GM21723 (cell line): ENCODE data around the gene BFAR.
"Not testable (repeated sequence)": the region's sequence is repeated elsewhere in the genome, so short reads cannot be mapped to it uniquely, and the experiment has no call there.

Experiments used
- ATAC-seq: cut with Tn5 transposase; IDR thresholded peaks from one replicate; pipeline ENCODE4 v1.9.1; 2021; ENCODE audit warnings: mild to moderate bottlenecking, moderate library complexity; ENCODE audit not compliant: unreplicated experiment

The BFAR gene, protein sequence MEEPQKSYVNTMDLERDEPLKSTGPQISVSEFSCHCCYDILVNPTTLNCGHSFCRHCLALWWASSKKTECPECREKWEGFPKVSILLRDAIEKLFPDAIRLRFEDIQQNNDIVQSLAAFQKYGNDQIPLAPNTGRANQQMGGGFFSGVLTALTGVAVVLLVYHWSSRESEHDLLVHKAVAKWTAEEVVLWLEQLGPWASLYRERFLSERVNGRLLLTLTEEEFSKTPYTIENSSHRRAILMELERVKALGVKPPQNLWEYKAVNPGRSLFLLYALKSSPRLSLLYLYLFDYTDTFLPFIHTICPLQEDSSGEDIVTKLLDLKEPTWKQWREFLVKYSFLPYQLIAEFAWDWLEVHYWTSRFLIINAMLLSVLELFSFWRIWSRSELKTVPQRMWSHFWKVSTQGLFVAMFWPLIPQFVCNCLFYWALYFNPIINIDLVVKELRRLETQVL

DNA sequence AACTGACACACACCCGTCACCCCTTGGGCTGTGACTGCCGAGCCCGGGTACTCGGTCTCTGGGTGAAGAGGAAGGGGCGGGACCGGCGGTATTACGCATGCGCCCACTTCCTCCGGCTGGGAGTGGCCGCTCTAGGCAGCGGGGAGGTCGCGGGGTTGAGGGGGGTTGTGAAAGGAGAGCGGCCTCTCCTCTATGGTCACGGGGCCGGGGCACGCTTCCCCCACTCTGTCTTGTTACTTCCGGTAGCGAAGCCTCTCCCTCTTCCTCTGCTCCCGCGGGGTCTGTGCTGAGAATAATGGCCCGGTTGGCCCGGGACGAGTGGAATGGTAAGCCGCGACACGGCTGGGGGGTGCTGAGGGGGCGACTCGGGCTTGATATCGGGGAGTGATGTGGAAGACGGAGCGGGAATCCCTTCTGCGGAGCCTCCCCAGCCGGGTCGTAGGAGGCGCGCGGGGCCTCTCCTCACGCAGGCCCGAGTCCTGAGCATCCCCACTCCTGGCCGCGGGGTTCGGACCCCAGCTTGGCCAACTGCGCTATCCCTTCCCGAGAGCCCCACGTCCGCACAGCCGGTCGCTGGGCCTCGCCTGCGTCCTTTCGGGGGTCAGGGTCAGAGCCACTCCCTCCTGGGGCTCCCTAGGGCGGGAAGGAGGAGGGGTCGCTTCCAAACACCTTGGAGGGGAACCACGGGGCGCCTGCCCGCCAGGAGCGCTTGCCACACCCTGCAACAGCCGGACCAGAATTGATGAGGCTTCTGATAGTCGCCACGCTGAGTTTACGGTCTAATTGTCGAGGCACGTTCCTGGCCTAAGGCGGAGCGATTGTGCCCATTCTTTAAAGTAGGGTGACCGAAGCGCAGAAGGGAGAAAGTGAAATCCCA lies at the start of gene BFAR:
BFAR (plus strand) TSS at position 259 of the 877 bp plus-strand sequence. CDS start 11,396 bp downstream, outside the sequence.
- ATAC-seq = peak; percentile 77

GRCh38 chr16:14585287-14585686 lies 47.5 kb upstream of the BFAR start:
- ATAC-seq = no peak

DNA sequence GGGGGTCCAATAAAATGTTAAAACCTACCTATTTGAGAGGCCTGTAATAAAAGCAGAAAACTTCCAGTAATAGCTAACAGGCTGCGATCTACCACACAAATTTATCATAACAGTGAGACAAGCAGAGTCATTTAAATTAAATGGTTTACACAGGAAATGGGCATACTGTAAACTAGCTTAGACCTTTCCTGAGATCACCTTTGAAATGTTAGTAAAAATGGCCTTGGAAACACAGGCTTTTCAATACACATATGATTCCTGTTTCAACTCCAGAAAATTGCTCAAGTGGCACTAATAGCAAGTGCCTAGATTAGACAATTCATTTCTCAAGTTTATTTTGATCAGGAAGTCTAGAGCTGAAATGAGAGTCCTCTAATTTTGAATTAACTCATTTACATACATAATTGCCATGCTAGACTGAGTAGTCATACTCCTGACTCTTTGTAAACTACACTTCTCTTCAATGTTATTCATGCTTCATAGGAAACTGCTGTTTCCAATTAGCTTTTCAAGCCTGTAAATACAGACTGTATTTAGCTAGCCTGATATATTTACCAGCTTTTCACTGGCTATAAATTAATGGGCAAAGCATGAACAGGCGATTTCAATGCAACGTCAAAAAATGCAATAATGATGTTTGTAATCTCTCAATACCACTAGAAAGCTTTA lies 46.0 kb upstream of the BFAR start:
- ATAC-seq = no peak

GRCh38 chr16:14600164-14600563 lies 32.6 kb upstream of the BFAR start:
- no peak for ATAC-seq

DNA sequence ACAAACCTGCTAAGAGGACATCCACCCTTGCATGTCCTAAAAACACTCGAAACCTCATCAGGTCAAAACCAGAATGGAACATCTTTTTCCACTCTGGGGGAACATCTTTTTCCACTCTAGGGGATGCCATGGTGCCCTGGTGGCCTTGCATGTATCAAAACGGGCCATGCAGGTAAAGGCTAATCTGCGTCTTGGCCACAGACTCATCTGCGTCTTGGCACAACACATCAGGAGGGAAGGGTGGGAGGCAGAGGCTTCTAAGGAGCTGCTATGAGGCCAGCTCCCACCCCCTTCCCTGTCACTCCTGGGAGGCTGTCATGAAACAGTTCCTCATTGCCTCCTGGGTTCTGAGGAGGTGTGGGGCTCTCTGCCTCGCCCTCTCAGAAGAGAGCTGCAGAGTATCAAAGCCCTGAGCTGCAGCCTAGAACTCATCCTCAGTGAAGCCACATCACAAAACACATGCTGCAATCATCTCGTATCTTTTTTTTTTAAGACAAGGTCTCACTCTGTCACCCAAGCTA lies 30.2 kb upstream of the BFAR start:
- no peak for ATAC-seq

DNA sequence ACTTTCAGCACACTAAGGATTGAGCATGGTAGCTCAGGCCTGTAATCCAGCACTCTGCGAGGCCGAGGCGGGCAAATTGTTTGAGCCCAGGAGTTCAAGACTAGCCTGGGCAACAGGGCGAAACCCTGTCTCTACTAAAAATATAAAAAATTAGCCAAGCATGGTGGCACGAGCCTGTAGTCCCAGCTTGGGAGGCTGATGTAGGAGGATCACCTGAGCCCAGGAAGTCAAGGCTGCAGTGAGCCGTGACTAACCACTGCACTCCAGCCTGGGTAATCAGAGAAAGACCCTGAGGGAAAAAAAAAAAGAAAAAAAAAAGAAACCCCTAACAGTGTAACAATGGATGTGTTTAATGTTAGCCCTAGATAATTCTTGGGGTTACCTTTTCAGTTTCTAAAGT lies 26.6 kb upstream of the BFAR start:
- ATAC-seq = no peak

GRCh38 chr16:14608111-14608566 lies 24.6 kb upstream of the BFAR start:
- ATAC-seq = peak; percentile 63

DNA sequence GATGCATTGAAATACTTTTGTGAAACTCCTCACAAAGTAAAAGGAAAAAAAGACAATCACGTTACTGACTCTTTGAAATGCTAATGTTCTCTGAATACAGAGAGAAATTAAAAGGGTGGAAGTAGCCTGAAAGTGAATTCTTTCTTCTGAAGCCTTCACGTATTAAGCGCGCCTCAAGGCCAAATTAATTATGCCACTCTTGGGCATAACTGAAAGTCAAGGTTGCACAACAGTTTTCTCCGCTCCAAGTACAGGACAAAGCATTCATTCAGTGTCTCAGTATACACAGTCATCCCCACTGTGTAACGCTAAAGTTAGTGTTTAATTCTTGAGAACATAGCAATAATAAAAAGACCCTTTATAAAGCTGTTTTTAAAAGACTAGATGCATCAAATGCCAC lies 24.1 kb upstream of the BFAR start:
- no peak for ATAC-seq

DNA sequence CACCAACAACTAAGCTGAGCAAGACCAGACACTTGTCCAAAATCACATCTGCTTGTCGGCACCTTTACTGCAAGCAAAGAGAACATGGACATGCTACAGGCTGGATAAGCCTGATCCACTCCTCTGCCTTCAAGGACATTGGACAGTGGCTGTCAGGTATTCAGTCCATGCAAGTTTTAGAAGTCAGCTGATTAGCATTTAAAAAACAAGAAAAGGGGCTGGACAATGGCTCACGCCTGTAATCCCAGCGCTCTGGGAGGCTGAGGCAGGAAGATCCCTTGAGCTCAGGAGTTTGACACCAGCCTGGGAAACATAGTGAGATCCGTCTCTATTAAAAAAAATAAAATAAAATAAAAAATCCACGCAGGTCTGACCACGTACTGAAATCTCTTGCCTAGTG lies 23.0 kb upstream of the BFAR start:
- ATAC-seq = no peak

- no peak for ATAC-seq
Observed at GRCh38 chr16:14611660-14612059, 21.1 kb upstream of the BFAR start.

GRCh38 chr16:14613991-14614390 lies 18.8 kb upstream of the BFAR start:
- ATAC-seq = no peak

DNA sequence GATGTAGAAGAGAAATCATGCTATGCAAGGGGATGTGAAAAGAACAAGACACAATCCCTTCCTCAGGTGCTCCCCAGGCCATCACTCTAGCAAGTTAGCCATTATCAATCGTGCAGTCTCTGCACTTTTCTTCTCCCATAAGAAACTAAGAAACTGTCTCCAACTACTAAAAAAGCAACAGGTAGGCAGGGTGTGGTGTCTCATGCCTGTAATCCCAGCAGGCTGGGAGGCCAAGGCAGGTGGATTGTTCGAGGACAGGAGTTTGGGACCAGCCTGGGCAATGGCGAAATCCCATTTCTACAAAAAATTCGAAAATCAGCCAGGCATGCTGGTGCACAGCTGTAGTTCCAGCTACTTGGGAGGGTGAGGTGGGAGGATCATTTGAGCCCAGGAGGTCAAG lies 16.5 kb upstream of the BFAR start:
- ATAC-seq = no peak

GRCh38 chr16:14618566-14618965 lies 14.2 kb upstream of the BFAR start:
- no peak for ATAC-seq

GRCh38 chr16:14627078-14627477 lies 5.7 kb upstream of the BFAR start:
- no peak for ATAC-seq

DNA sequence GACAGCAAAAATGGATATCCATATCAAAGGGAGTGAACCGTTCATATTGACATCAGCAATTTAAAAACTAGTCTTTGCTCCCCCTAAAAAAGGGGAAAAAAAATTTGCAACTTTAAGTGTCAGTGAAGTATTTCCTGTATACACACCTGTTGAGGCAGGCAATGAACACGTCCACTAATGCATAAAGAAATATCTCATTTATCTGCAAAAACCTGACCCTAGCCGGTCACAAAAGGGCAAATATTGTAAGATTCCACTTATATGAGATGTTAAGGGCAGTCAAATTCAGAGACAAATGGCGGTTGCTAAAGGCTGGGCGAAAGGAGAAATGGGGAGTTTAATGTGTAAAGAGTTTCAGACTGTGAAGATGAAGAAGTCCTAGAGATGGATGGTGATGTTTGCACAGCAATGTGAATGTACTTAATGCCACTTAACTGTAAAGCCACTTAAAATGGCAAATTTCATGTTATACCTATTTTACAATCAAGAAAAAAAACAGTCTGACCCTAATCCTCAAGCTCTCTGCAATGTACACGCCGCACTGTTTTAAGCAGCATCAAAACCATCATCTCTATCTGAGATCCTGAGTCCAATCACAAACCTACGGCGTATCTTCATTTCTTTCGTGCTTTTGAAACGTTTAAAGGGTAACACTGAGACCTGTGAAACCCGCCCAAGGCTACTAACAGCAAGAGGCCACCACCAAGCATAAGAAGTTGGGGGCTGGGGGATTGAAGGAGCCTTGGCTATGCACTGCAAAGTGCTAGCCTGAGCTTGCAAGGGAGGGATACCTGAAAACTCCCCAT lies 3.7 kb upstream of the BFAR start:
- no peak for ATAC-seq

DNA sequence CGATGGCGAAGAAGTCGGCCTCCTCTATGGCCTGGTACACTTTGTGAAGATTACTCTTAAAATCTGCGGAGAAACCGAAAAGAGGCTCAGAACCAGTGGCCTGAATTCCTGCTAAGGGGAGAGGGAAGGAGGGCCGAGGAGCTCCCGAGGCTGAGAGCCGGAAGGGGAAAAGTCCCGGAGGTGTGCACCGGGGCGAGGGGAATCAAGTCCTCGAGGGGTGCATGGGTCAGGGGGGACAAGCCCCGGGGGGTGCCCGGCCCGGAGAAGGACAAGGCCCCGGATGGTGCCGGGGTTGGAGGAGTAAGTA lies 3.2 kb upstream of the BFAR start:
- ATAC-seq = no peak

- ATAC-seq = peak; percentile 50
Observed at GRCh38 chr16:14629919-14630619, 2.7 kb upstream of the BFAR start, which contains the start of gene PARN. Gene PARN (minus strand): TSS chr16:14630260. CDS start chr16:14630125, 135 bp downstream.

DNA sequence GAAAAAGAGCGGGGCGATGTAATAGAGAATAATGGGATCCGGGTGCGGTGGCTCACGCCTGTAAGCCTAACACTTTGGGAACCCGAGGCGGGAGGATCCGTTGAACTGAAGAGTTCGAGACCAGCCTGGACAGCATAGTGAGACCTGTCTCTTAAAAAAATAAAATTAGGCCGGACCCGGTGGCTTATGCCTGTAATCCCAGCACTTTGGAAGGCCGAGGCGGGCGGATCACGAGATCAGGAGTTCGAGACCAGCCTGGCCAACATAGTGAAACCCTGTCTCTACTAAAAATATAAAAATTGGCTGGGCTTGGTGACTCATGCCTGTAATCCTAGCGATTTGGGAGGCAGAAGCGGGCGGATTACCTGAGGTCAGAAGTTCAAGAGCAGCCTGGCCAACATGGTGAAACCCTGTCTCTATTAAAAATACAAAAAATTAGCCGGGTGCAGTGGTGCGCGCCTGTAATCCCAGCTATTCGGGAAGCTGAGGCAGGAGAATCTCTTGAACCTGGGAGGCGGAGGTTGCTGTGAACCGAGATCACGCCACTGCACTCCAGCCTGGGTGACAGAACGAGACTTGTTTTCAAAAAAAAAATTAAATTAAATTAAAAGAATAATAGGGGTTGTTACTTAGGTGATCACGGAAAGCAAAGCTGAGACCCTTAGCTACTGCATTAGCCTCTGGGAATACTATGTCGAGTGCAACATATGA lies 2.0 kb upstream of the BFAR start:
- ATAC-seq = not testable (repeated sequence)

DNA sequence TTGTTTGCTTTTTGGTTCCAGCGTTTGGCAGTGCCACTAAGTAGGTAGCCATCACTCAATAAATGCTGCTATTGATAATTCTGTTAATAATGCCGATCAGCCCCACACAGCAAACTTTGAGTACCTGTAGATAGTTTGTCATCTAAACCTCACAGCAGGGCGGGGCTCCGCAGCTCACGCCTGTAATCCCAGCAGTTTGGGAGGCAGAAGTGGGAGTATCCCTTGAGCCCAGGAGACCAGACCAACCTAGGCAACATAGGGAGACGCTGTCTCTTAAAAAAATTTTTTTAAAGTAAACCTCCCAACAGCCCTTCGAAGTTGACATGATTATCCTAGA lies 1.6 kb downstream of the BFAR start:
- no peak for ATAC-seq
